Transverse colon (tissue), 3 donors: ENCODE results near the gene SPATS1.

Experiments
- CTCF ChIP-seq, 5 experiments: fragments of 200-600 bp in 3 of 5; fragments of 450-650 bp in 2 of 5; sonication (generic) in 3 of 5; IDR thresholded peaks; 1 replicate in 2 of 5; 2 replicates in 3 of 5; pipeline ENCODE4 v1.5.1; 2016 to 2017; ENCODE audit warnings: antibody characterized with exemption in 5 of 5, inconsistent platforms in 3 of 5, mild to moderate bottlenecking in 2 of 5, moderate library complexity in 1 of 5
- POLR2A ChIP-seq: fragments of 450-650 bp; IDR thresholded peaks from one replicate; pipeline ENCODE4 v1.6.1; 2016; ENCODE audit warnings: antibody characterized with exemption, mild to moderate bottlenecking, moderate library complexity

GRCh38 chr6:44356487-44356886 lies 14.0 kb downstream of the SPATS1 start:
- TF ChIP-seq CTCF (IDR thresholded peaks at IDR 0.05) (no peak), POLR2A (no peak)
